ENCODE results near the gene ADCY3.

DNA sequence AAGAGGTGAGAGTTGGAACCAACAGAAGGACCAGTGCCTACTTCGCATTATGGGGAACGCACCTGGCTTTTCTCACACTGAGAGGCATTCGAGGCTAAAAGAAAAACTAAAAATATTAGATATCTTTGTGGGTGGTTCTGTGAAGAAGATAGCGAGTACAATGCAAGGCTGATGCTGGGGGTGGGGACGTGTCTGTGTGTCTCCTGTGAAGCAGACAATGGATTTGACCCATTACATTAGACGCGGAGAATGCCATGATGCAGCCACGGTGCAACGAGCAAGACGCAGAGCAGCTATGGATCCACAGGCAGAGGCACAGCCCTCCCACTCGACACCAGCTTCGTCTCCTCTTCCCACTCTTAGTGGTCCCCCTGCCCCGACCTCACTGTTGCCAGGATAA lies 61.0 kb downstream of the ADCY3 start:
- TF ChIP-seq, protein P1, sequence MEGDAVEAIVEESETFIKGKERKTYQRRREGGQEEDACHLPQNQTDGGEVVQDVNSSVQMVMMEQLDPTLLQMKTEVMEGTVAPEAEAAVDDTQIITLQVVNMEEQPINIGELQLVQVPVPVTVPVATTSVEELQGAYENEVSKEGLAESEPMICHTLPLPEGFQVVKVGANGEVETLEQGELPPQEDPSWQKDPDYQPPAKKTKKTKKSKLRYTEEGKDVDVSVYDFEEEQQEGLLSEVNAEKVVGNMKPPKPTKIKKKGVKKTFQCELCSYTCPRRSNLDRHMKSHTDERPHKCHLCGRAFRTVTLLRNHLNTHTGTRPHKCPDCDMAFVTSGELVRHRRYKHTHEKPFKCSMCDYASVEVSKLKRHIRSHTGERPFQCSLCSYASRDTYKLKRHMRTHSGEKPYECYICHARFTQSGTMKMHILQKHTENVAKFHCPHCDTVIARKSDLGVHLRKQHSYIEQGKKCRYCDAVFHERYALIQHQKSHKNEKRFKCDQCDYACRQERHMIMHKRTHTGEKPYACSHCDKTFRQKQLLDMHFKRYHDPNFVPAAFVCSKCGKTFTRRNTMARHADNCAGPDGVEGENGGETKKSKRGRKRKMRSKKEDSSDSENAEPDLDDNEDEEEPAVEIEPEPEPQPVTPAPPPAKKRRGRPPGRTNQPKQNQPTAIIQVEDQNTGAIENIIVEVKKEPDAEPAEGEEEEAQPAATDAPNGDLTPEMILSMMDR (conservative IDR thresholded peaks at IDR 0.05; ENCODE audit: low read length), result no peak
- no peak for TF ChIP-seq EZH2phosphoT487 (IDR thresholded peaks at IDR 0.05; ENCODE audit: borderline replicate concordance)

All from Loucy (cell line).